Fibroblast of skin of right biceps (primary cell): ENCODE results near the gene SUGP2.
"Not testable (repeated sequence)": the region's sequence is repeated elsewhere in the genome, so short reads cannot be mapped to it uniquely, and the experiment has no call there.

ENCODE experiments used
- DNase-seq: peaks from one replicate; pipeline ENCODE4 v3.0.0-alpha.2; 2013

SUGP2 gene

DNA sequence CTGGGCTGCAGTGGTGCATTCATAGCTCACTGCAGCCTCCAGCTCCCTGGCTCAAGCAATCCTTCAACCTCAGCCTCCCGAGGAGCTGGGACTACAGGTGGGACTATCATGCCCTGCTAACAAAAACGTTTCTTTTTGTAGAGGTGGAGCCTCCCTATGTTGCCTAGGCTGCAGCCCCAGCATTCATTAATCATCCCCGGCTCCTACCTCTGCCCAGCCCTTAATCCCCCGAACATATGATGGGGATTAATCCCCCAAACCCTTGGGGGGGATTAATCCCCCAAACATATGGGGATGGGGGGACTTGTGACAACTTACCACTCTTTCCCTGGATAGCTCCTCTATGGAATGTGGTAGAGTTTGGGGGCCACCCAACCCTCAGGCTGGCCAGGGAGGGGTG is 45.9 kb downstream of the SUGP2 start:
- DNase-seq = no peak

DNA sequence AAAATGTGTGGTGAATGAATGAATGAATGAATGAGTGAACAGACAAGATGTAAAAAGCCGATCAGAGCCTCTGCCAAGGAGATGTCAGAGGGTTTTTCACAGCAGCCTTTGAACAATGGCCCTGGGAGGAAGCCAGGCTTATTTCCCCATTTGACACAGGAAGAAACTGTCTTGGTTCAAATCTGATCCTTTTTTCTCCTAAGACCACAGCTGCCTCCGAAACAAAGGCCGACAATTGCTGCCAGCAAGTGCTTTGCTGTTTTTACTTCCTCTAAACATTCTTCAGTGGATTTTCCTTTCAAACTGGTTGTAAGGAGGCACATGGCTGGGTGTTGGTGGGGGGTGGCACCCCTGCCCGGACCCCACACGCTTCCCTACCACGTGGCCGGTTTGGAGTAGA is 48.1 kb downstream of the SUGP2 start:
- no peak for DNase-seq

DNA sequence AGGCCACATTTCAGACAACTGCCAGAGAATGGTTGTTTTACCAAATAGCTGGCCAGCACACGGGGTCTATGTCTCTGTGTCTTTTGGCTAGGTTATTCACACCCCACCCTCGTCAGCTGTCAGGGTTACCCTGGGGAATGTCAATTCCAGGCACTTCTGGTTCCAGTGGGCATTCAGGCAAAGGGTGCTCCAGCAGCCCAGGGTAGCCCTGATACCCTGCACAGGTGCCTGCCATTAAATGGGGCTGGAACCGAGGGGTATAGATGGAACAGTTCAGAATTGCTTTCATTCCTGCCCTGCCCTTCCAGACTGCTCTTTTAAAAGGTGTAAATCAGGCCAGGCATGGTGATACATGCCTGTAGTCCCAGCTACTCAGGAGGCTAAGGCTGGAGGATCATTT is 49.1 kb downstream of the SUGP2 start:
- no peak for DNase-seq

- no peak for DNase-seq
These were observed 50.6 kb downstream of the SUGP2 start for GRCh38 chr19:18982669-18983068.

GRCh38 chr19:18980432-18981020 is 52.8 kb downstream of the SUGP2 start:
- DNase-seq = no peak

DNA sequence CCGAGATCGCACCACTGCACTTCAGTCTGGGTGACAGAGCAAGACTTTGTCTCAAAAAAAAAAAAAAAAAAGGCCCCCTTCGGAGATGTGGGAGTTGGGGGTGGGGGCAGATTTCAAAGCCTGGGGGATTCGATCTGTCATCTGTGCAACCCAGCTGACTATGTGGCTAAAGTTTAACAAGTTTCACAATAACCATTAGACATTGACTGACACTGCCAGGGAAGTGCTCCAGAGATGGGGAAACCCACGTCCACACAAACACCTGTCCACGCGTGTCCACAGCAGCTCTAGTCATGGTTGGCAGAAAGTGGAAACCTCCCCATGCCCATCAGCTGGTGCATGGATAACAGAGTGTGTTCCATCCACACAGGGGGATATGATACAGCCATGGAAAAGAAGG is 54.7 kb downstream of the SUGP2 start:
- DNase-seq = no peak

DNA sequence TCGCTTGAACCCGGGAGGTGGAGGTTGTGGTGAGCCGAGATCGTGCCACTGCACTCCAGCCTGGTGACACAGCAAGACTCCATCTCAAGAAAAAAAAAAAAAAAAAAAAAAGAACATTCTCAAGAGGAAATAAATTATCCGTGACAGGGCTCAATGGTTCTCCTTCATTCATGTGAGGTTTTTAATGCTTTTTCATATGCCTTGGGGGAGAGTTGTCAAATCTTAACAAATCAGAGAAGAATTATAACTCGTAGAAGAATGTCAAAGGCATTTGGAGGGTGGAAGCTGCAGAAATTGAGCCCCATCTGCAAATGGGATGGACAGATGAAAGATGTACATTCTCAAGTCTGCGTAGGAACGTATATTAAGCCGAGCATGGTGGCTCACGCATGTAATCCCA is 57.4 kb downstream of the SUGP2 start:
- no peak for DNase-seq

DNA sequence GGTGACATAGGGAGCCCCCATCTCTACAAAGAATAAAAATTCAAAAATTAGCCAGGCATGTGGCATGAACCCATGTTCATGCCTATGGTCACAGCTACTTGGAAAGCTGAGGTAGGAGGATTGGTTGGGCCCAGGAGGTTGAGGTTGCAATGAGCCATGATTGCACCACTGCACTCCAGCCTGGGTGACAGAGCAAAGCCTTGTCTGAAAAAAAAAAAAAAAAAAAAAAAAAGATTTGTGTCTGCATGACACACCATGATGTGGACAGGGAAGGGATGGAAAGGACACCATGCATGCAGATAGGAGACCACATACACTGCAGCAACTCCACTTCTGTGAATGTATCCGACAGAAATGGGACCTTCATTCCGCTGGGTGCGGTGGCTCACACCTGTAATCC is 58.3 kb downstream of the SUGP2 start:
- DNase-seq = peak; percentile 6

DNA sequence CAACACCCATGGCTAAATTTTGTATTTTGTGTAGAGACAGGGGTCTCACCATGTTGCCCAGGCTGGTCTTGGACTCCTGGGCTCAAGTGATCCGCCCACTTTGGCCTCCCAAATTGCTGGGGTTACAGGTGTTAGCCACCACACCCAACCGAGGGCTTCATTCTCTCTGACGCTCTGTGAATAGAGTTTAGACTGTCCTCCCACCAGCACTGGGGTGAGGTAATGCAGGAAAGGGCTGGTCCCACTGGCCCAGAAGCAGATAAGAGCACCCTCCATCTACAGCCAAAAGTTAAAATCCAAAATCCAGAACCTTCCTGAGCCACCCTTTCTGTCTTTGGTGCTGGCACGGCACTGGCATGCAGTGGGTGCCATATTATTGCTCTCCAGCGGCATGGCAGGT is 60.5 kb downstream of the SUGP2 start:
- DNase-seq = no peak

- DNase-seq = peak; percentile 21
These were observed 61.0 kb downstream of the SUGP2 start for GRCh38 chr19:18972301-18972811.

DNA sequence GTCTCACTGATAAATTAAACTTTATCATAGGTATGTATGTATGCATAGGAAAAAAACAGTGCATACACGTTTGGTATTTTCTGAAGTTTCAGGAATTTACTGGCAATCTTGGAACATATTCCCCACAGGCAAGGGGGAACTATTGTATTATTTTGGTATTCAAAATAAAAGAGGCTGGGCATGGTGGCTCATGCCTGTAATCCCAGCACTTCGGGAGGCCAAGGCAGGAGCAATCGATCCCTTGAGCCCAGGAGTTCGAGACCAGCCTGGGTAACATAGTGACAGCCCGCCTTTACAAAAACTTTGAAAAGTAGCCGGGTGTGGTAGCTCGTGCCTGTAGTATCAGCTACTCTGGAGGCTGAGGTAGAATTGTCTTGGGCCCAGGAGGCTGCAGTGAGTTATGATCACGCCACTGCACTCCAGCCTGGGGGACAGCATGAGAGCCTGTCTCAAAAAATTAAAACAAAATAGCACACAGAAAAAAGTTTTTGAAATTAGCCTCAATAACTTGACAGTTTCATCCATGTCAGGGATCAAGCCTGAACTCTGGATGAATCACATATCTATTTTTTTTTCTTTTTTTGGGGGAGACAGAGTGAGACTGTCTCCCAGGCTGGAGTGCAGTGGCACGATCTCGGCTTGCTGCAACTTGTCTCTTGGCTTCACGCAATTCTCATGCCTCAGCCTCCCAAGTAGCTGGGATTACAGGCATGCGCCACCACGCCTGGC is 63.2 kb downstream of the SUGP2 start:
- DNase-seq = no peak

DNA sequence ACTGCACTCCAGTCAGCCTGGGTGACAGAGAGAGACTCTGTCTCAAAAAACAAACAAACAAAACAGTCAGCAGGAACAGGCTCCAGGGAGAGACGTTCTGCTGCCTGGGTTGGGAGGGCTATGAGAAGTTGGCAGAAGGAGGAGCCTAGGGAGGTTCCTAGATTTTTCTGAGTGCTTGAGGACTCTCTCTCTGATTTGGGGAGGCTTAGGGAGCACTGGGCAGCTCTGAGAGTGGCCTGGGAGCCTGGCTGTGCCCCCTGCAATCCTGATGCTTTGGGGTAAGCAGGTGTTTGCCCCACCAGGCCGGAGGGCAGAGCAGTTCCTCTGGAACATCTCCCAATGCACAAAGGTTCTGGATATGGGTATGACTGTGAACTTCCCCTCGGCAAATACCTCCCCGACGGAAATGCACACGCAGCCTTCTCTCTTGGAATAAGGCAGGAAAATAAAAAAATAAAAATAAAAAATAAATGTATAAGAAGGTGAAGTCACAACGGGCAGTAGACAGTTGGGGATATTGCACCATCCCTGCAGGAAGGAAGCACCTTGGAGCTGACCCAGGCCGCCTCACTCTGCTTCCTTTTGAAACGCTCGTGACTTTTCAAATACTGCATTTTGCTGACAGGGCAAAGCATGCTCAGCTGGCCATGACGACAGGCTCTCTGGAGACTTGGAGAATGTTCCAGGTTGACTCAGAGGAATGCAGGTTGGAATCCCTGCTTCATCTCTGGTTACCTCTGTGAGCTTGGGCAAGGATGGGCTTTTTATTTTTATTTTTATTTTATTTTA is 65.8 kb downstream of the SUGP2 start:
- peak; percentile 56 for DNase-seq

GRCh38 chr19:18966307-18966706 is 67.0 kb downstream of the SUGP2 start:
- DNase-seq = no peak

DNA sequence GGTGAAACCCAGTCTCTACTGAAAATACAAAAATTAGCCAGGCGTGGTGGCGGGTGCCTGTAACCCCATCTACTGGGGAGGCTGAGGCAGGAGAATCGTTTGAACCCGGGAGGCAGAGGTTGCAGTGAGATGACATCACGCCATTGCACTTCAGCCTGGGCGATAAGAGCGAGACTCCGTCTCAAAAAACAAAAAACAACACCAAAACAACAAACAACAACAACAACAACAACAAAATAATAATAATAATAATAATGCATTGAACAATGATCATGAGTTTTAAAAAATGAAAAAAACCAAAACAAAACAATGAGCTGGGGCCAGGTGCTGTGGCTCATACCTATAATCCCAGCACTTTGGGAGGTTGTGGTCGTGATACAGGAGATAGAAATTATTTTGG is 69.2 kb downstream of the SUGP2 start:
- no peak for DNase-seq

DNA sequence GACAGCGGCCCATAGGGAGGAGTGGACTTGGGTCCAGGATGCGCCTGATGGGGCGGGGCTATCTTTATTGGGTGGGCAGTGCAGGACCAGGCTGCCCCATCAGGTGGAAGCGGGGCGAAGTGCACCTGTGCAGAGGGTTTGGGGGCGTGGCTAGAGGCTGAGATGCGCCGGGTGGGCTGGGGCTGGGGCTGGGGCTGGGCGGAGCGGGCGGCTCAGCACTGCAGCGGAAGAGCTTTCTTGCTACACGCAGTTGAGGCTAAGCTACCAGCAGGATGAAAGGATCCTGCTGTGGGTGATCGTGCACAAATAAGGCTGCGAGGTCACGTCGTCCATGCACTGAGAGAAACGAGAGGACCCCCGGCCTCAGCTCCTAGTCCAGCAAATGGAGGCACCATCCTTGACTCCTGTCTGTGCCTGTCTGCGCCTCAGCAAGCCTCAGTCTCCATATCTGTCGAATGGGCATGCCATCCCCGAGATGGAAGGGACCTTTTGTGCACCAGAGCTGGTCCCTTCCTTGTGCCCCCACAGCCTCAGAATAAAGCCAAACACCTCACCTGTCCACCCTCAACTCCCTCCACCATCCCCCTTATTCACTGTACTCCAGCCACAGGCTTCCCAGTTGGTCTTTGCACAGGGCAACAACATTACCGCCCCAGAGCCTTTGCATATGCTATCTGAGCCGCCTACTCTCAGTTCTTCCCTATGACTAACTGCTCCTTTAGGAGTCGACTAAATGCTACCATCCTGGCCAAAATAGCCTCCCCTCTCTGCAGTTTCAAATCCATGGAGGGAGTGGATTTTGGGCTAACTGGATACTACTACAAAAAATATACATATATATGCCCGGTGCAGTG is 71.3 kb downstream of the SUGP2 start:
- no peak for DNase-seq

DNA sequence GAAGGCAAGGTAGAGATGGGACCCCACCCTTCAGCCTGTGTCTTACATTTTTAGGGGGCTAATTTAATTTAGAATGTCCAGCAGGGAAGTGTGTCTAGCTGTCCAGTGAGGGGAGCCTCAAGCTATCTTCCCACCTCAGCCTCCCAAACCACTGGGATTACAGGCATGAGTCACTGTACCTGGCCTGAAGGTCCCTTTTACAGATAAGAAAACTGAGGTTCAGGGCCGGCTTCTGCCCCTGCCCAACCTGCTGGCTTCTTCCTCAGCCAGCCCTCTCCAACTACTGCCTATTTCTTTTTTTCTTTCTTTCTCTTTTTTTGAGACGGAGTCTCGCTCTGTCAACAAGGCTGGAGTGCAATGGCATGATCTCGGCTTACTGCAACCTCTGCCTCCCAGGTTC is 72.9 kb downstream of the SUGP2 start:
- DNase-seq = no peak

DNA sequence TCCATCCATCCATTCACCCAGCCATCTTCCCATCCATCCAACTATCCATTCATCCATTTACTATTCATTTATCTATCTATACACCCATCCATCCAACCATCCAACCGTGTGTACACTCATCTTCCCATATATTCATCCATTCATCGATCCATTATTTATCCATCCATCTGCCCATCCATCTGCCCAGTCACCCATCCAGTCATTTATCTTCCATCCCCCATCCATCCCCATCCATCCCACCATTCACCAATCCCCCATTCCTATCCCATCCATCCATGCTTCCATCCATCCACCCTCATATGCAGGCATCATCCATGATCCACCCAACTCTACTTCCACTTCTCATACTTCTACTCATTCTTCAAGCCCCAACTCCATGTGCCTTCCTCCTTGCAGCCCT is 78.3 kb downstream of the SUGP2 start:
- no peak for DNase-seq

DNA sequence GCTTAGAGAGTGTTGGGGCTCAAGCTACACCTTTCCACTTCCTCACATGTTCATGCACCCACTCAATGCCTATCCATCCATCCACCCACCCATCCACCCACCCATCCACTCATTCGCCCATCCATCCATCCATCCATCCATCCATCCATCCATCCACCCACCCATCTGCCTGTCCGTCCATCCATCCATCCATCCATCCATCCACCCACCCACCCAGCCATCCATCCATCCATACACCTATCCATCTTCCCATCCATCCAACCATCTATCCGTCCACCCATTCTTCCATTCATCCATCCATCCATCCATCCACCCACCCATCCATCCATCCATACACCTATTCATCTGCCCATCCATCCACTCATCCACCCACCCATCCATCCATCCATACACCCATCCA is 79.2 kb downstream of the SUGP2 start:
- DNase-seq = no peak

DNA sequence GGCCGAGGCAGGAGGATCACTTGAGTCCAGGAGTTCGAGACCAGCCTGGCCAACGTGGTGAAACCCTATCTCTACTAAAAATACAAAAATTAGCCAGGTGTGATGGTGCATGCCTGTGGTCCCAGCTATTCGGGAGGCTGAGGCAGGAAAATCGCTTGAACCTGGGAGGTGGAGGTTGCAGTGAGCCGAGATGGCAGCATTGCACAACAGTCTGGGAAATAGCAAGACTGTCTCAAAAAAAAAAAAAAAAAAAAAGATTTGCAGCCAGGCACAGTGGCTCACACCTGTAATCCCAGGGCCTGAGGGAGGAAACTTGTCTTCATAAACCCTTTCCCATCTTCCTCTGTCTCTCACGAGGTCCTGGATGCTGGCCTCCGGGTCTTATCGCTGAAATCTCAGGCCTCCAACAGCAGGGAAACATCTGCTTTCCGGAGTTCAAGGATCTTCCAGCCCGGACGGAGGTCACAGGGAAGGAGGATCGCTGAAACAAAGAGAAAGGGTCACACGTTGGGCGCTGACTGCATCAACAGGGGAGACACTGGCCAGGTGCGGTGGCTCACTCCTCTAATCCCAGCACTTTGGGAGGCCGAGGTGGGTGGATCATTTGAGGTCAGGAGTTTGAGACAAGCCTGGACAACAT is 80.8 kb downstream of the SUGP2 start:
- DNase-seq = not testable (repeated sequence)

DNA sequence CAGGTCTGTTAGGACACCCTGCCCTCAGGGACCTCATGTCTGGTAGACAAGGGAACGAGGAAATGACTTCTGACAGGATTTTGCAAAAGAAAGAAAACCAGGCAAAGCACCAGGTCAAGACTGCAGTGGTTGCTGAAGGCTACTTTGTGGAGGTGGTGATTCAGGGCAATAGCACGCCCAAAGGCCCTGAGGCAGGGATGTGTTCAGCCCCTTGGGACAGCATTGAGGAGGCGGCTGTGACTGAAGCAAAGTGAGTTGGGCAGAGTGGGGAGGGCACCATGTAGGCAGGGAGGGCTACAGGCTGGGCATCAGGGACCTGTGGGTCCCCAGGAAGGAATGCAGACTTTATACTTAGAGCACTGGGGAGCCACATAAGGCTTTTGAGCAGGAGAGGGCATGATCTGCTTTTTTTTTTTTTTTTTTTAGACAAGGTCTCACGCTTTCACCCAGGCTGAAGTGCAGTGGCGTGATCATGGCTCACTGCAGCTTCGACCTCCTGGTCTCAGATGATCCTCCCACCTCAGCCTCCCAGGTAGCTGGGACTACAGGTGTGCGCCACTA is 81.5 kb downstream of the SUGP2 start:
- peak; percentile 12 for DNase-seq

DNA sequence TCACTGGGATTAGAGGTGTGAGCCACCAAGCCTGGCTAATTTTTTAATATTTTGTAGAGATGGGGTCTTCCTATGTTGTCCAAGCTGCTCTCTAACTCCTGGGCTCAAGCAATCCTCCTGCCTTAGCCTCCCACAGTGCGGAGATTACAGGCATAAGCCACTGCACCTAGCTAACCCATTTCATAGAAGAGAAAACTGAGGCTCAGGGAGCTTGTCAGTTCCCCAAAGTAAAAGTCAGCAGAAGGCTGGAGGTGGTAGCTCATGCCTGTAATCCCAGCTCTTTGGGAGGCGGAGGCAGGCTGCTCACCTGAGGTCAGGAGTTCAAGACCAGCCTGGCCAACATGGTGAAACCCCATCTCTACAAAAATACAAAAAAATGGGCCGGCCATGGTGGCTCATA is 83.5 kb downstream of the SUGP2 start:
- DNase-seq = no peak

DNA sequence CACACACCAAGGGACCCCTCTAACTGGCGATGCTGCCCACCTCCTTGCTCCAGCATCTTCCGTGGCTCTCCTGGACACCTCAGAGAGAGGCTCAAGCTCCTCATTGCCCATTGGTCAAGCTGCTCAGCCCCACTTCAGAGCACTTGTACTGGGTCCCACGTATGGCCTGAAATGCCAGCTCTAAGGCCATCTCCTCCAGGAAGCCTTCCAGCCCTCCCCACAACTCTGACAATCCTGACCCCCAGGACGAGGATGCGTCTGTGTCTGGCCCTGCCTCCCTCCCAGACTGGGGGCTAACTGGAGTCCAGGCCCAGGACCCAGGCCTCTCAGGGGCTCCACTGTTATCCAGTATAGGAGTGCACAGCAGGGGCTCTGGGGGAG is 84.4 kb downstream of the SUGP2 start:
- DNase-seq = no peak
